ENCODE measurements around the gene NXT1. TPM values are rescaled to one million over a fixed set of nuclear protein-coding genes. Genes with fewer than 3 reads are reported as not detected.

The NXT1 gene
- total RNA-seq, 2 donors from 2014 or later: 39.2 to 59.8 TPM

- WGBS: 90% methylated on average over 10 of the region's 10 CpGs
- no peak overlapping the region for H3K4me3 ChIP-seq
- H3K27me3 ChIP-seq (replicated peaks; ENCODE audit: insufficient read depth): no peaks in the 10 kb centered on the region
- no peak for TF ChIP-seq POLR2A (IDR thresholded peaks at IDR 0.05)
- TF ChIP-seq, protein P1, sequence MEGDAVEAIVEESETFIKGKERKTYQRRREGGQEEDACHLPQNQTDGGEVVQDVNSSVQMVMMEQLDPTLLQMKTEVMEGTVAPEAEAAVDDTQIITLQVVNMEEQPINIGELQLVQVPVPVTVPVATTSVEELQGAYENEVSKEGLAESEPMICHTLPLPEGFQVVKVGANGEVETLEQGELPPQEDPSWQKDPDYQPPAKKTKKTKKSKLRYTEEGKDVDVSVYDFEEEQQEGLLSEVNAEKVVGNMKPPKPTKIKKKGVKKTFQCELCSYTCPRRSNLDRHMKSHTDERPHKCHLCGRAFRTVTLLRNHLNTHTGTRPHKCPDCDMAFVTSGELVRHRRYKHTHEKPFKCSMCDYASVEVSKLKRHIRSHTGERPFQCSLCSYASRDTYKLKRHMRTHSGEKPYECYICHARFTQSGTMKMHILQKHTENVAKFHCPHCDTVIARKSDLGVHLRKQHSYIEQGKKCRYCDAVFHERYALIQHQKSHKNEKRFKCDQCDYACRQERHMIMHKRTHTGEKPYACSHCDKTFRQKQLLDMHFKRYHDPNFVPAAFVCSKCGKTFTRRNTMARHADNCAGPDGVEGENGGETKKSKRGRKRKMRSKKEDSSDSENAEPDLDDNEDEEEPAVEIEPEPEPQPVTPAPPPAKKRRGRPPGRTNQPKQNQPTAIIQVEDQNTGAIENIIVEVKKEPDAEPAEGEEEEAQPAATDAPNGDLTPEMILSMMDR (IDR thresholded peaks at IDR 0.05): no peak
- TF ChIP-seq POLR2AphosphoS5 (IDR thresholded peaks at IDR 0.05): no peak
- H3K9me3 ChIP-seq: no peaks in the 10 kb centered on the region
- H3K4me1 ChIP-seq (replicated peaks): no peaks in the 10 kb centered on the region
- DNase-seq (ENCODE audit: low spot score): no peak
- no peak overlapping the region for H3K27ac ChIP-seq
- H3K36me3 ChIP-seq: no peaks in the 10 kb centered on the region
- intact Hi-C loops (cut with DNase I): no loop called here
Measured at GRCh38 chr20:23309781-23310180, 40.8 kb upstream of the NXT1 start.

DNA sequence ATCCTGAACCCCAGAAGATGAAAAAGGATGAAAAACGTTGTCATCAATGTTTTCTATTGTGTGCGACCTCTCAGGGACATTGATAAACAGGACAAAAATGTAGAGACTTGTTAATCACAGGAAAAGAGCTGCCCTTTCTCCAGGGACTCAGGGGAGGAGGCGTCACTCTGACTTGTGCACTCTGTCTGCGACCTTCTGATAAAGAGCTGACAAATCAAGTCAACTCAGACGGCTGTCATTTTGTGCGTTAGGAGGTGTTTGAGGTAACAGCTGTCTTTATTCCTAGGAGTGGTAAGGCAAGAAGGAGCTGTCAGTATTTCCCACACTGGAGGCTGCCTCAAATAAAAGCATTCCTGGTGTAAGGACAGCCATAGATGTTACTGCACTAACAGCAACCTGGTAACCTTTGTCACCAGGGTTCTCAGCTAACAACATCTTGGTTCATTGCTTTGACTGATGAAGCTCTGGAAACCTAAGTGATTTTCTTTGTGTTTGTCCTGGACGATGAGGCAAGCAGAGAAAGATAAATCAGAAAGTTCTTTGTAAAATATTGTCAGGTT is 38.6 kb upstream of the NXT1 start:
- Histone ChIP-seq H3K27ac (no peak overlapping the region), H3K9me3 (no peaks in the 10 kb centered on the region), H3K4me3 (no peak overlapping the region), H3K4me1 (replicated peaks) (no peaks in the 10 kb centered on the region), H3K27me3 (replicated peaks; ENCODE audit: insufficient read depth) (no peaks in the 10 kb centered on the region), H3K36me3 (no peaks in the 10 kb centered on the region)
- TF ChIP-seq POLR2A (IDR thresholded peaks at IDR 0.05): no peak
- no peak for TF ChIP-seq POLR2AphosphoS5 (IDR thresholded peaks at IDR 0.05)
- TF ChIP-seq, protein P1 (IDR thresholded peaks at IDR 0.05): no peak
- no peak for DNase-seq (ENCODE audit: low spot score)
- intact Hi-C loops (cut with DNase I): no loop called here
- 64% methylated on average over 7 of the region's 7 CpGs for WGBS

GRCh38 chr20:23313271-23313670 is 37.3 kb upstream of the NXT1 start:
- WGBS: 72% methylated on average over 1 of the region's 1 CpG
- H3K27me3 ChIP-seq (replicated peaks; ENCODE audit: insufficient read depth): no peaks in the 10 kb centered on the region
- TF ChIP-seq POLR2AphosphoS5 (IDR thresholded peaks at IDR 0.05) (no peak), POLR2A (IDR thresholded peaks at IDR 0.05) (no peak)
- TF ChIP-seq, protein P1 (IDR thresholded peaks at IDR 0.05): no peak
- no peaks in the 10 kb centered on the region for H3K36me3 ChIP-seq
- no peak for DNase-seq (ENCODE audit: low spot score)
- no peak overlapping the region for H3K27ac ChIP-seq
- no peak overlapping the region for H3K4me3 ChIP-seq
- H3K4me1 ChIP-seq (replicated peaks): no peaks in the 10 kb centered on the region
- intact Hi-C loops (cut with DNase I): no loop called here
- H3K9me3 ChIP-seq: no peaks in the 10 kb centered on the region

DNA sequence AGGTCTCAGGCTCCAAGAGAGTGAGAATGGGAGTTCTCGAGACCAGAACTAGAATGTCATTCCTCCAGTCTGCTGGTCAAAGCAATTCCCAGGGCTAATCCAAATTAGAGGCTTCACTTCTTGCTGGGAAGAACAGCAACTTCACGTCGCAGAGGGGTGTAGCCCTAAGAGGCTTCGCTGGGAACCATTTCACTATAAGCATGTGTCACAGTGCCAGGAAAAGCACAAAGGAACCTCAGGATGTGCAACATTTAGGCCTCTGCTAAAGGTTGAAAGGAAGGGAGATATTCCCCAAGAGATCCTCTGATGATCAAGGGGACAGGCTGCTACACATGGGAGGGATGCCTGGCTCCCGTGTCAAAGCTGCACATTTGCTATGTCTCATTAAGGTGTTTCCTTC is 35.9 kb upstream of the NXT1 start:
- no peaks in the 10 kb centered on the region for H3K9me3 ChIP-seq
- H3K36me3 ChIP-seq: no peaks in the 10 kb centered on the region
- TF ChIP-seq, protein P1 (IDR thresholded peaks at IDR 0.05): no peak
- TF ChIP-seq POLR2AphosphoS5 (IDR thresholded peaks at IDR 0.05): no peak
- TF ChIP-seq POLR2A (IDR thresholded peaks at IDR 0.05): no peak
- H3K4me3 ChIP-seq: no peak overlapping the region
- H3K27ac ChIP-seq: no peak overlapping the region
- DNase-seq (ENCODE audit: low spot score): no peak
- no peaks in the 10 kb centered on the region for H3K4me1 ChIP-seq (replicated peaks)
- 92% methylated on average over 5 of the region's 5 CpGs for WGBS
- no peaks in the 10 kb centered on the region for H3K27me3 ChIP-seq (replicated peaks; ENCODE audit: insufficient read depth)
- intact Hi-C loops (cut with DNase I): no loop called here

DNA sequence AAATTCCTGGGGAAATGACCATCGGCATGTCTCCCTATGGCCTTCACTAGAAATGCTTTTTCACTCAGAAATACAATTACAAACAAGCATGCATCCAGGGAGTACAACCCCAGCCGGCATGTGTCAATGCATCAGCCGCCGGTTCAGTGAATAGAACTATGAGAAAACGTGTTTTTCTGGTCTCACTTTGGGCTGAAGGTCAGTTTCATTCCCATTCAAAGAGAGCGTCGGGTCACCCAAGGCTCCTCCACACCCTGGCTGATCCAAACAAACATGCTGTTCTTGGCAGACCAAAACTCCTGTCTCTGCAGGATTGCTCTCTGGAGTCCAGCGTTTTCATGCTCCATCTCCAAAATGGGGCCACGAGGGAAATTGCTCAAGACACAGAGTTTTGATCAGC is 35.5 kb upstream of the NXT1 start:
- no peak for DNase-seq (ENCODE audit: low spot score)
- no peaks in the 10 kb centered on the region for H3K27me3 ChIP-seq (replicated peaks; ENCODE audit: insufficient read depth)
- no peaks in the 10 kb centered on the region for H3K36me3 ChIP-seq
- H3K27ac ChIP-seq: no peak overlapping the region
- no peaks in the 10 kb centered on the region for H3K9me3 ChIP-seq
- TF ChIP-seq POLR2A (IDR thresholded peaks at IDR 0.05) (no peak), POLR2AphosphoS5 (IDR thresholded peaks at IDR 0.05) (no peak)
- TF ChIP-seq, protein P1 (IDR thresholded peaks at IDR 0.05): no peak
- WGBS: 45% methylated on average over 9 of the region's 9 CpGs
- no peak overlapping the region for H3K4me3 ChIP-seq
- no peaks in the 10 kb centered on the region for H3K4me1 ChIP-seq (replicated peaks)
- intact Hi-C loops (cut with DNase I): no loop called here
